GM19452 (cell line): ENCODE data around the gene SLC52A1.

Experiments used
- ATAC-seq: cut with Tn5 transposase; IDR thresholded peaks from one replicate; pipeline ENCODE4 v1.9.1; 2021; ENCODE audit not compliant: unreplicated experiment

The SLC52A1 gene

DNA sequence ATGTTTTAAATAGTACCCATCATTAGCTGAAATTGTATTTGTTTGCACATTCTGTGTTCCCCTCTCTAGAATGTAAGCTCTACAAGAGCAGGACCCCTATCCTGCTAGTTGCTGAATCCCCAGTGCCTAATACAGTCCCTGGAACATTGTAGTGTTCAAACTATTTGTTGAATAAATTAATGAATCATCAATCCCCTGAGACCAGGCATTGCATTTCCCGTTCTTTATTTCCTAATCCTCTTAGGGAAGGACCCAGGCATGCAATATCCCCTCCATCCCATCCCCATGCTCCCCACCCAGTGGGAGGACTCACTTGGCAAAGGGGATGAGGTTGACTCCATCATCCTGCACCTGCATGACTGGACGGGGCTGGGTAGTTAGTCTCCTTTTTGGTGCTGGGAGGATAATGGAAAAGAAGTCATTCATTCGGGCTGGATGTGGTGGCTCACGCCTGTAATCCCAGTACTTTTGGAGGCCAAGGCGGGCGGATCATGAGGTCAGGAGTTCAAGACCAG lies 41.1 kb downstream of the SLC52A1 start:
- ATAC-seq: no peak

DNA sequence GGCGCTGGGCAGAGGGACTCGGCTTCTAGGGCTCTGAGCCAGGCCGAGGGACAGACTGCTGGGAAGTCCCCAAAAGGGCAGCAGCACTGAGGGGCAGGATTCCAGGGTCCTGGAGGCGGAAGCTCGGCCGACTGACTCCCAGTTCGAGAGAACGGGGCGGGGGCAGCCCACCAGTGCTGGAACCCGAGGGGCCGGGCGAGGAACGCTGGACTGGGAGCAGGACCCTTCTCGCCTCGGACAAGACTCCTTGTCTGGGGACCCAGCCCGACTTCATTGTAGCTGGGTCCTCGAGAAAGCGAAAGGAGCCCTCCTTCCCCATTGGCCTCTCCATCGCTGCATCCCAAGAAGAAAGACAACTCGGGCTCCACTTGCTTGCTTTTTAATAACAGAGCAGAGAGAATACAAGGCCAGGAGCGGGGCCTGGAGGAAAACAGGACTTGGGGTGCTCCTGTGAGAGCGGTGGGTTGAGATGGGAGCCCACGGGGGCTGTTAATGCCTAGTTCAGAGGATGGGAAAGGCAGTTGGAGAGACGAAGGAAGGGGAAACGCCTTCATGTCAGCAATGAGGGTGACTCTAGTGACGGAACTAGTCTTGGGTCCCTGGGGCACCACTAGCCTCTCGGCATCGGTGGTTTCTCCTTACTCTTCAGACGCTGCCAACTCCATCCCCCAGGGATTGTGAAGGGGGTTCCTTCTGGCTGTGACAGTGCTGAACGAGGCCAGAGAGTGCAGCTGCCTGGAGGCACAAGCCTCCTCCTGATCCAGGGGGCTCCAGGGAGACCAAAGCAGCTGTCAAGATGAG lies 47.3 kb downstream of the SLC52A1 start:
- no peak for ATAC-seq

DNA sequence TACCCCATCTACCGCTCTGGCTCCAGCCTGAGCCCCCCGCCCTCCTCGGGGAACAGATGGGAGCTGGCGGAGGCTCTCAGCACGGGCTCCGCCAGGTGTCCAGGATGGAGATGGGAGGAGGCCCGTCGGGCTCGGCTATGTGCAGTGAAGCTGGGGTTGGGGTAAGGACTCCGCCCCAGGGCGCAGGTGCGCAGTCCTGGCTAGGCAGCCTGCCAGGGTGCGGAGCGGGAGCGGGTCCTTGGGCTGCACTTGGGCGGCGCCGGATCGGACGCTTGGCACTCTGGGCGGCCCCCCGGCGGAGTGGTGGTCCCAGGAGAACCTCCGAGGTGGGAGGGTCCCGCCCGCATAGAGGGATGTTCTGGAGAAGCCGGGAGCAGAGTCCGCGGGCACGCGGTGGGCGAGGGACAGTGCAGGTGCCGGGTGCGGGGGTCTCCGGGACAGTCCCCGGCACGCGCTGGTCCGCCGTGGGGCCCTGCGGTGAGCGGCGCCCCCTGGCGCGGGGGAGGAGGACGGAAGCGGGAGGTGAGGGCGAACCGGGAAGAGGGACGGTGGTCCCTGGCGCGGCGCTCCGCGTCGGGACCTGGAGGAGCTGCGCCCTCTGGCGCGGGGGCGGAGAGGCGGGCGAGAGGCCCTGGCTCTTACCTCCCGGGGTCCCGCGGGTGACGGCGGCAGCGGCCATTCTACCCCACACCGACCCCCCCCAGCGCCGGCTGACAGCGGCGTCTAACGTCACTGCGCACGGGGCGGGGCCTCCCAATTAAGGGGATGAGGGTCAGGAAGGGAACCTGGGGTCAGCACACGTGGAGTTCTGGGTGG lies 48.1 kb downstream of the SLC52A1 start, which contains the start of gene CAMTA2:
TSS of gene CAMTA2 (minus strand) at position 725 of the 816 bp plus-strand sequence. CDS start 1,453 bp downstream, outside the sequence.
- peak; percentile 76 for ATAC-seq

DNA sequence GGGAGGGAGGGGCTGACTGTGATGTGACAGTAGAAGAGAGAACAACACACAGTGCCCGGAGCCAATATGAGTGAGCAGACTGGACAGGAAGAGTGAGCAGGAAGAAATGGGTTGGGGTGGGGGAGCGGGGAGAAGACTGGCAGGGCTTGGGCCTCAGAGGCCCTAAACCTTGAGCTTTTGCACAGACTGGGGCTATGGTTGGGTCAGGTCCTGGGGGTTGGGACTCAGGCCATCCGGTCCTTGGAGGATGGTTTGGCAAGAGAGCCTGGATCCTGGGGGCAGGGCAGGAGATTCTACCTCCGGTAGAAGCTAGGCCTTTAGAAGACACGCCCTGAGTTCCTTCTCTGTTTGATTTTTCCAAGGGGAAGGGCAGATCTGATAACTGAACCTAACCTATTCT lies 48.8 kb downstream of the SLC52A1 start:
- no peak for ATAC-seq
